Cardiac muscle cell (in vitro differentiated cells and primary cell): ENCODE measurements around the gene VWA2. TPM values are rescaled to one million over a fixed set of nuclear protein-coding genes. Genes with fewer than 3 reads are reported as not detected.

Source experiments
- DNase-seq, 2 donors: peaks; one replicate each; pipeline versions ENCODE4 v3.0.0 to v3.0.0-alpha.2; 2010 to 2017; ENCODE audit warnings: low read depth in 1 of 2, low spot score in 1 of 2
- H3K27ac ChIP-seq: fragments of 200-600 bp; sonication (generic); 2 replicates; pipeline ENCODE4 v1.5.1; 2016
- H3K27me3 ChIP-seq: fragments of 200-600 bp; sonication (generic); 2 replicates; pipeline ENCODE4 v1.6.0; 2016; ENCODE audit warnings: control low read depth
- H3K36me3 ChIP-seq: fragments of 200-600 bp; sonication (generic); 2 replicates; pipeline ENCODE4 v1.5.1; 2016; ENCODE audit warnings: control low read depth
- H3K4me1 ChIP-seq: fragments of 200-600 bp; sonication (generic); 2 replicates; pipeline ENCODE4 v1.8.1; 2017; ENCODE audit warnings: low read depth, mild to moderate bottlenecking, mixed run types
- H3K4me3 ChIP-seq: fragments of 200-600 bp; sonication (generic); 2 replicates; pipeline ENCODE4 v1.5.1; 2016; ENCODE audit warnings: mild to moderate bottlenecking
- H3K9me3 ChIP-seq: fragments of 200-600 bp; sonication (generic); 2 replicates; pipeline ENCODE4 v1.5.1; 2017; ENCODE audit warnings: low read depth, mild to moderate bottlenecking, control low read depth
- polyA plus RNA-seq: library from polyadenylated mRNA; unstranded; fragments of >200 nt; fragmentation: Nextera tagmentation; extraction: Ambion mirVana; gene quantifications from 2 replicates; pipeline ENCODE4 v1.2.1, GENCODE V29; 2016
- total RNA-seq: library from RNA; depleted of rRNA; stranded (reverse); fragments of >200 nt; gene quantifications from 2 replicates; pipeline ENCODE4 v1.2.3, GENCODE V29; 2016
- TF ChIP-seq, protein P1 (sequence below): IDR thresholded peaks from 2 replicates; pipeline ENCODE4 v1.5.1; 2012; ENCODE audit warnings: low read depth, mild to moderate bottlenecking, low read length

The VWA2 gene
- total and polyA plus RNA-seq, 2 experiments from 2014 or later = not detected

DNA sequence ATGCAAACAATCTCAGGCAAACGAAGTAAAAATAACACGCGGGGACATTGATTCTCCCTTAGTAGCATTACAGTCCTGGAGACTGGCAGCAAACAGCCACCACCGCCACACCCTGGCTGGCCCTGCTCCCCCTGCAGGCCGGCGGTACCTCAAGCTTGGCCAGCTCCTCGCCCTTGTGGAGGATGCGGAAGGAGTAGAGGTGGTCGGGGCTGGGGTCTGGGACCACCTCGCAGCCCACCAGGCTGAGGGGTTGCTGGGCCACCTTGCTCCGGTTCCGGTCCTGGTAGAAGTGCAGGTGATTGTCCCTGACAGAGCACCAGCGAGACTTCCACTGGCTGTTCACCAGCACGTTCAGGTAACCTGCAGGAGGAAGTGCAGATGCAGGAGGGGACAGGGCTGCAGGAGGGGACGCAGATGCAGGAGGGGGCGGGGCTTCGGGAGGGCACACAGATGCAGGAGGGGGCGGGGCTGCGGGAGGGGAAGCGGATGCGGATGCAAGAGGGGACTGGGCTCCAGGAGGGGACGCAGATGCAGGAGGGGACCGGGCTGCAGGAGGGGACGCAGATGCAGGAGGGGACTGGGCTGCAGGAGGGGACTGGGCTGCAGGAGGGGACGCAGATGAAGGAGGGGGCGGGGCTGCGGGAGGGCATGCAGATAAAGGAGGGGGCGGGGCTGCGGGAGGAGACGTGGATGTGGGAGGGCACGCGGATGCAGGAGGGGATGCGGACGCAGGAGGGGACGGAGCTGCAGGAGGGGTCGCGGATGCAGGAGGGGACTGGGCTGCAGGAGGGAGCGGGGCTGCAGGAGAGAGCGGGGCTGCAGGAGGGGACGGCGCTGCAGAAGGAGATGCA, 65.7 kb downstream of the VWA2 start:
- no peaks in the 10 kb centered on the region for H3K9me3 ChIP-seq
- DNase-seq = peak in 1 of 2 donors; percentile 58
- peak overlapping the region; percentile 26 for H3K4me3 ChIP-seq
- H3K4me1 ChIP-seq = peaks cover 3% of the 10 kb centered on the region
- peaks cover 7% of the 10 kb centered on the region for H3K27me3 ChIP-seq
- no peak overlapping the region for H3K27ac ChIP-seq
- no peaks in the 10 kb centered on the region for H3K36me3 ChIP-seq
- TF ChIP-seq, protein P1, sequence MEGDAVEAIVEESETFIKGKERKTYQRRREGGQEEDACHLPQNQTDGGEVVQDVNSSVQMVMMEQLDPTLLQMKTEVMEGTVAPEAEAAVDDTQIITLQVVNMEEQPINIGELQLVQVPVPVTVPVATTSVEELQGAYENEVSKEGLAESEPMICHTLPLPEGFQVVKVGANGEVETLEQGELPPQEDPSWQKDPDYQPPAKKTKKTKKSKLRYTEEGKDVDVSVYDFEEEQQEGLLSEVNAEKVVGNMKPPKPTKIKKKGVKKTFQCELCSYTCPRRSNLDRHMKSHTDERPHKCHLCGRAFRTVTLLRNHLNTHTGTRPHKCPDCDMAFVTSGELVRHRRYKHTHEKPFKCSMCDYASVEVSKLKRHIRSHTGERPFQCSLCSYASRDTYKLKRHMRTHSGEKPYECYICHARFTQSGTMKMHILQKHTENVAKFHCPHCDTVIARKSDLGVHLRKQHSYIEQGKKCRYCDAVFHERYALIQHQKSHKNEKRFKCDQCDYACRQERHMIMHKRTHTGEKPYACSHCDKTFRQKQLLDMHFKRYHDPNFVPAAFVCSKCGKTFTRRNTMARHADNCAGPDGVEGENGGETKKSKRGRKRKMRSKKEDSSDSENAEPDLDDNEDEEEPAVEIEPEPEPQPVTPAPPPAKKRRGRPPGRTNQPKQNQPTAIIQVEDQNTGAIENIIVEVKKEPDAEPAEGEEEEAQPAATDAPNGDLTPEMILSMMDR = peak; percentile 64

GRCh38 chr10:114305521-114305925, 66.5 kb downstream of the VWA2 start:
- DNase-seq = no peak
- Histone ChIP-seq H3K9me3 (no peaks in the 10 kb centered on the region), H3K4me1 (peaks cover 3% of the 10 kb centered on the region), H3K4me3 (no peak overlapping the region), H3K36me3 (no peaks in the 10 kb centered on the region), H3K27me3 (peaks cover 7% of the 10 kb centered on the region), H3K27ac (no peak overlapping the region)
- TF ChIP-seq, protein P1 = no peak

- TF ChIP-seq, protein P1 = no peak
- peak in 1 of 2 donors; percentile 74 for DNase-seq
- no peaks in the 10 kb centered on the region for H3K9me3 ChIP-seq
- peaks cover 3% of the 10 kb centered on the region for H3K4me1 ChIP-seq
- H3K36me3 ChIP-seq = no peaks in the 10 kb centered on the region
- H3K27me3 ChIP-seq = peaks cover 7% of the 10 kb centered on the region
- H3K27ac ChIP-seq = no peak overlapping the region
- no peak overlapping the region for H3K4me3 ChIP-seq
Observed at GRCh38 chr10:114306116-114306973, 67.3 kb downstream of the VWA2 start.

DNA sequence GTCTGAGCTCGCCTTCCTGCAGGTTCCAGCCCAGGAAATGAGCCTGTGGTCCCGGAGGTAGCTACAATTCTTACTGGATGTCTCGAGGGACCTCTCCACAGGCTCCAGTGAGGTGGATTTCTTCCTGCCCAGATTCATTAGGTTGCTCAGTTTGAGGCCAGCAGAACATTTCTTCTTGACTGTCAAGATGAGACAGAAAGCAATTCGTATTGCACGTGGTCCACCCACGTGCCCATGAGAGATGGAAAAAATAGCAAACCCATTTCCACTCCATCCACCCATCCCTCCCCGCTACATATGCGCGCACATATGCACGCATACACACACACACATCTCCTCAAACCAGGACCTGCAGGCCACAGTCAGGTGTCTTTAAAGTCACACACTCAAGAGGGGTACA, 68.7 kb downstream of the VWA2 start:
- Histone ChIP-seq H3K4me1 (peaks cover 3% of the 10 kb centered on the region), H3K27me3 (peaks cover 7% of the 10 kb centered on the region), H3K9me3 (no peaks in the 10 kb centered on the region), H3K36me3 (no peaks in the 10 kb centered on the region), H3K4me3 (no peak overlapping the region), H3K27ac (no peak overlapping the region)
- TF ChIP-seq, protein P1 = no peak
- no peak for DNase-seq

DNA sequence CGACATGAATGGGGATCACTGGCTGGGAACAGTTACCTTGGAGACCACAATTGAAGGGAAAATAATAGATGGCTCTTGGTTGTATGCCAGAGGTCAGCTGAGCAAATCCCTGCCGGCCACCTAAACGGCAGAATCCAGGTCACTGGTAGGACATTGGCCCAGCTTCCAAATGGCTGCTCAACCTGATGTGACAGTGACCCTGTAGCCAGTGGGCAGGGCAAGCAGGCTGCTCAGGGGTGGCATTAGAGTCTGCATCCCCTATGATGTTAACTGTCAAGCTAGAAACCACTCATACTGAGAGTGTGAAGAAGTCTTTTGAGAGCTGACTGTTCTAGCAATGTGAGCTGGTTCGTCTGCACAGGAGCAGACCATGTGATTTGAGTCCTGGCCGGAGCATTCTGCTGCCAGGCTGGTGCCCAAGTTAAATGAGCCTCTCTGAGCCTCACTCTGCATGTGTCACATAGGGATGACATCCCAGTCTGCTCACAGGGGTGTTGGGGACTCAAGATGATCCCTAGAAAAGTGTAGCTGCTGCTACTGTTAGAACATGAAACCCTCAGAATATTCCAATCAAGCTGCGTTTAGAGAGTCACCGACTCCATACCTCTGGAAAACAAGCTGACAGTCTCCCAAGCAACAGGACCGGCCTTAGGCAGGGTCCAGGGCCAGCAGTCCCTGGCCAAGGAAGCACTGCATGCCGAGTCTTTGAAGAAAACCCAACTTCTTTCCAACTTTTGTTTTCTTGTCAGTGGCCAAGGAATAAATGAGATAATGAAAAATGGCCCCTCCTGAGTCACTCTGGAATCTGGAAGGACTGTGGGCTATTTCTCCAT, 69.7 kb downstream of the VWA2 start:
- peak in 1 of 2 donors; percentile 45 for DNase-seq
- TF ChIP-seq, protein P1 = no peak
- Histone ChIP-seq H3K4me3 (no peak overlapping the region), H3K9me3 (no peaks in the 10 kb centered on the region), H3K27ac (no peak overlapping the region), H3K4me1 (peaks cover 3% of the 10 kb centered on the region), H3K27me3 (peaks cover 7% of the 10 kb centered on the region), H3K36me3 (no peaks in the 10 kb centered on the region)
